Measurements from ENCODE around the gene TMEM72.
A peak's percentile ranks its signal among the peaks of the same experiment; 100 is the strongest.

The TMEM72 gene

GRCh38 chr10:44954042-44954441, 42.9 kb downstream of the TMEM72 start:
- no peak for DNase-seq (ENCODE audit: low read depth, low spot score)

GRCh38 chr10:44954962-44955361, 43.8 kb downstream of the TMEM72 start:
- no peak for DNase-seq (ENCODE audit: low read depth, low spot score)

GRCh38 chr10:44955413-44956070, 44.4 kb downstream of the TMEM72 start:
- DNase-seq (ENCODE audit: low read depth, low spot score), result no peak

- DNase-seq (ENCODE audit: low read depth, low spot score), result no peak
These were observed 45.1 kb downstream of the TMEM72 start for GRCh38 chr10:44956226-44956625.

GRCh38 chr10:44956717-44957706, 45.9 kb downstream of the TMEM72 start:
- no peak for DNase-seq (ENCODE audit: low read depth, low spot score)

GRCh38 chr10:44958196-44958897, 47.2 kb downstream of the TMEM72 start:
- no peak for DNase-seq (ENCODE audit: low read depth, low spot score)

GRCh38 chr10:44958898-44959246, 47.7 kb downstream of the TMEM72 start:
- no peak for DNase-seq (ENCODE audit: low read depth, low spot score)

GRCh38 chr10:44959247-44960087, 48.3 kb downstream of the TMEM72 start, which contains the start of gene RASSF4:
Gene RASSF4, plus strand, starts transcription at chr10:44959802. Its CDS starts 10,401 bp downstream, at chr10:44970203.
- peak; percentile 91 for DNase-seq (ENCODE audit: low read depth, low spot score)

- DNase-seq (ENCODE audit: low read depth, low spot score), result no peak
These were observed 48.9 kb downstream of the TMEM72 start for GRCh38 chr10:44960088-44960460.

GRCh38 chr10:44960482-44961229, 49.5 kb downstream of the TMEM72 start:
- no peak for DNase-seq (ENCODE audit: low read depth, low spot score)

- DNase-seq (ENCODE audit: low read depth, low spot score), result no peak
These were observed 50.1 kb downstream of the TMEM72 start for GRCh38 chr10:44961230-44961571.

- DNase-seq (ENCODE audit: low read depth, low spot score), result no peak
These were observed 51.0 kb downstream of the TMEM72 start for GRCh38 chr10:44961931-44962750.

GRCh38 chr10:44962870-44963738, 52.0 kb downstream of the TMEM72 start:
- DNase-seq (ENCODE audit: low read depth, low spot score), result no peak

- DNase-seq (ENCODE audit: low read depth, low spot score), result no peak
These were observed 52.9 kb downstream of the TMEM72 start for GRCh38 chr10:44963772-44964633.

- DNase-seq (ENCODE audit: low read depth, low spot score), result no peak
These were observed 54.0 kb downstream of the TMEM72 start for GRCh38 chr10:44965104-44965503.

- no peak for DNase-seq (ENCODE audit: low read depth, low spot score)
These were observed 54.5 kb downstream of the TMEM72 start for GRCh38 chr10:44965651-44966097.

GRCh38 chr10:44966129-44966815, 55.1 kb downstream of the TMEM72 start:
- DNase-seq (ENCODE audit: low read depth, low spot score), result no peak
